ENCODE measurements around the gene ABRACL.

DNA sequence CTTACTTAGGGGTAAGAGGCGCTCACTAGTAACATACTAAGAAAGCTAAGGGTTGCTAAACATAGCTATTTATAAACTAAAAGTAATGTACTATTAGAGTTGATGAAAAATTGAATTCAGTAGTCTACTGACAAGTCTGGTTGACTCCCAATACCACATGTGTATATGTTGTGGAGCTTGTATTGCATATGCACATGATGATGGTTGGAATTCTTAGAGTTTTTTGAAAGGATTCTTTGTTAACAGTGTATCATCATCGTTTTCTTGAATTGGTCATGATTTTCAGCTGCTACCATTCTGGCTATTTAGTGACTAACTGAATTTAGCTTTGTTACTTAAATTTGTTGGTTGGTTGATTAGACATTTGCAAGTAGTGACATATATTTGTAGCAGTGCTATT, 27.2 kb downstream of the ABRACL start:
- TF ChIP-seq CTCF (IDR thresholded peaks at IDR 0.05) (no peak), RCOR1 (IDR thresholded peaks at IDR 0.05; ENCODE audit: low read depth, low read length) (no peak), MAFK (IDR thresholded peaks at IDR 0.05; ENCODE audit: partially characterized antibody) (no peak), POLR2A (IDR thresholded peaks at IDR 0.05; ENCODE audit: low read length) (no peak), EP300 (IDR thresholded peaks at IDR 0.05) (no peak), ZC3H11A (IDR thresholded peaks at IDR 0.05) (no peak), MYC (IDR thresholded peaks at IDR 0.05; ENCODE audit: borderline replicate concordance, low read length) (no peak), ZFP36 (IDR thresholded peaks at IDR 0.05; ENCODE audit: borderline replicate concordance, partially characterized antibody) (no peak), SMC3 (IDR thresholded peaks at IDR 0.05) (no peak), RAD21 (conservative IDR thresholded peaks at IDR 0.05 in 1 of 2, IDR thresholded peaks at IDR 0.05 in 1 of 2) (no peak), JUN (IDR thresholded peaks at IDR 0.05) (no peak), HOXA7 (CRISPR knock-in tag; IDR thresholded peaks at IDR 0.05) (no peak)
- TF ChIP-seq, protein P1, sequence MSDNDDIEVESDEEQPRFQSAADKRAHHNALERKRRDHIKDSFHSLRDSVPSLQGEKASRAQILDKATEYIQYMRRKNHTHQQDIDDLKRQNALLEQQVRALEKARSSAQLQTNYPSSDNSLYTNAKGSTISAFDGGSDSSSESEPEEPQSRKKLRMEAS (IDR thresholded peaks at IDR 0.05), result no peak

Data from A549 (cell line).